ENCODE results near the gene STAT2. TPM values are rescaled to one million over a fixed set of nuclear protein-coding genes. Genes with fewer than 3 reads are reported as not detected.
"Not testable (repeated sequence)": the region's sequence is repeated elsewhere in the genome, so short reads cannot be mapped to it uniquely, and the experiment has no call there.

The STAT2 gene
- polyA plus RNA-seq (2013, experiment 1 of 2): 111 TPM
- 103 TPM for polyA plus RNA-seq (2013, experiment 2 of 2)

- peaks cover 2% of the 10 kb centered on the region for H3K4me1 ChIP-seq (ENCODE audit: control insufficient read depth, insufficient read depth, low read depth, low read length)
- H3K9me3 ChIP-seq (ENCODE audit: control insufficient read depth, low read length): no peaks in the 10 kb centered on the region
- no peak within 1 kb of the TSS for H2BK120ac ChIP-seq (ENCODE audit: low read depth, low read length)
- H3K18ac ChIP-seq (ENCODE audit: low read depth in 1 of 2, low read length in 2 of 2): peak within 1 kb of the TSS; percentile 77 to 86
- peak within 1 kb of the TSS; percentile 89 for H2AK5ac ChIP-seq (ENCODE audit: low read length, severe bottlenecking)
- under 1% methylated on average over 54 of the region's 54 CpGs for WGBS
- peak within 1 kb of the TSS in 1 of 2 experiments; percentile 64 for H3K14ac ChIP-seq (ENCODE audit: low read length in 2 of 2)
- H3K23ac ChIP-seq (ENCODE audit: low read length in 2 of 2): no peak within 1 kb of the TSS
- H3K4me3 ChIP-seq (ENCODE audit: insufficient read depth in 1 of 2, low read depth in 1 of 2, low read length in 2 of 2): peak within 1 kb of the TSS; percentile 84 to 96
- peaks cover 12% of the 10 kb centered on the region for H3K79me1 ChIP-seq (replicated peaks; ENCODE audit: low read length, poor library complexity, severe bottlenecking)
- H2BK15ac ChIP-seq (ENCODE audit: low read depth, poor library complexity, severe bottlenecking): peak within 1 kb of the TSS; percentile 85
- H3K27me3 ChIP-seq (ENCODE audit: control insufficient read depth in 1 of 2, insufficient read depth in 1 of 2, low read length in 2 of 2): no peaks in the 10 kb centered on the region
- peak within 1 kb of the TSS; percentile 67 for H3K4me2 ChIP-seq (ENCODE audit: low read length, poor library complexity, severe bottlenecking)
- peak within 1 kb of the TSS; percentile 98 for H3K9ac ChIP-seq (ENCODE audit: low read length)
- H4K8ac ChIP-seq (ENCODE audit: low read length): peak within 1 kb of the TSS; percentile 92
- DNase-seq: peak; percentile 100
- H2BK5ac ChIP-seq (ENCODE audit: low read depth, low read length, poor library complexity, severe bottlenecking): peak within 1 kb of the TSS; percentile 69
- peaks cover 12 to 23% of the 10 kb centered on the region in 2 experiments for H3K36me3 ChIP-seq (ENCODE audit: control insufficient read depth in 1 of 2, insufficient read depth in 2 of 2, low read depth in 1 of 2, low read length in 2 of 2)
- H3K4ac ChIP-seq (ENCODE audit: low read depth in 1 of 2, low read length in 2 of 2): peak within 1 kb of the TSS in 1 of 2 experiments; percentile 81
- H2AFZ ChIP-seq (ENCODE audit: low read depth, low read length): peak within 1 kb of the TSS; percentile 62
- peak within 1 kb of the TSS; percentile 71 for H4K91ac ChIP-seq (ENCODE audit: low read length)
- peak within 1 kb of the TSS; percentile 86 for H3K27ac ChIP-seq (ENCODE audit: low read length, poor library complexity, severe bottlenecking)
- peak within 1 kb of the TSS in 1 of 2 experiments; percentile 49 for H2BK12ac ChIP-seq (ENCODE audit: low read length in 2 of 2)
These were observed at the start of gene STAT2 for GRCh38 chr12:56359851-56360767. STAT2 (minus strand) TSS chr12:56360107; CDS start chr12:56356571, 3,536 bp downstream.

- Histone ChIP-seq H3K36me3 (ENCODE audit: control insufficient read depth in 1 of 2, insufficient read depth in 2 of 2, low read depth in 1 of 2, low read length in 2 of 2) (peaks cover 0 to 13% of the 10 kb centered on the region in 2 experiments), H3K23ac (ENCODE audit: low read length in 2 of 2) (no peak overlapping the region), H2BK15ac (ENCODE audit: low read depth, poor library complexity, severe bottlenecking) (no peak overlapping the region), H2AK5ac (ENCODE audit: low read length, severe bottlenecking) (no peak overlapping the region), H3K27me3 (ENCODE audit: control insufficient read depth in 1 of 2, insufficient read depth in 1 of 2, low read length in 2 of 2) (no peaks in the 10 kb centered on the region), H3K4me1 (ENCODE audit: control insufficient read depth, insufficient read depth, low read depth, low read length) (no peaks in the 10 kb centered on the region), H3K79me1 (replicated peaks; ENCODE audit: low read length, poor library complexity, severe bottlenecking) (no peaks in the 10 kb centered on the region), H3K27ac (ENCODE audit: low read length, poor library complexity, severe bottlenecking) (no peak overlapping the region), H3K4ac (ENCODE audit: low read depth in 1 of 2, low read length in 2 of 2) (no peak overlapping the region), H2BK120ac (ENCODE audit: low read depth, low read length) (no peak overlapping the region), H4K91ac (ENCODE audit: low read length) (no peak overlapping the region), H3K18ac (ENCODE audit: low read depth in 1 of 2, low read length in 2 of 2) (no peak overlapping the region), H3K4me2 (ENCODE audit: low read length, poor library complexity, severe bottlenecking) (no peak overlapping the region), H3K9me3 (ENCODE audit: control insufficient read depth, low read length) (no peaks in the 10 kb centered on the region), H2BK5ac (ENCODE audit: low read depth, low read length, poor library complexity, severe bottlenecking) (no peak overlapping the region), H3K4me3 (ENCODE audit: insufficient read depth in 1 of 2, low read depth in 1 of 2, low read length in 2 of 2) (no peak overlapping the region), H2BK12ac (ENCODE audit: low read length in 2 of 2) (no peak overlapping the region), H3K14ac (ENCODE audit: low read length in 2 of 2) (no peak overlapping the region), H2AFZ (ENCODE audit: low read depth, low read length) (no peak overlapping the region), H3K9ac (ENCODE audit: low read length) (no peak overlapping the region), H4K8ac (ENCODE audit: low read length) (no peak overlapping the region)
- no peak for DNase-seq
- 96% methylated on average over 4 of the region's 5 CpGs for WGBS
These were observed 49.0 kb upstream of the STAT2 start for GRCh38 chr12:56408799-56409417.

GRCh38 chr12:56404227-56404626, 44.3 kb upstream of the STAT2 start:
- not testable (repeated sequence) for H2BK5ac ChIP-seq (ENCODE audit: low read depth, low read length, poor library complexity, severe bottlenecking); H3K27me3 ChIP-seq (ENCODE audit: control insufficient read depth in 1 of 2, insufficient read depth in 1 of 2, low read length in 2 of 2); H2BK12ac ChIP-seq (ENCODE audit: low read length in 2 of 2); H2AFZ ChIP-seq (ENCODE audit: low read depth, low read length); H3K14ac ChIP-seq (ENCODE audit: low read length in 2 of 2); H3K36me3 ChIP-seq (ENCODE audit: control insufficient read depth in 1 of 2, insufficient read depth in 2 of 2, low read depth in 1 of 2, low read length in 2 of 2); H2BK15ac ChIP-seq (ENCODE audit: low read depth, poor library complexity, severe bottlenecking); DNase-seq; H2AK5ac ChIP-seq (ENCODE audit: low read length, severe bottlenecking); H2BK120ac ChIP-seq (ENCODE audit: low read depth, low read length); H3K9ac ChIP-seq (ENCODE audit: low read length); H3K4me3 ChIP-seq (ENCODE audit: insufficient read depth in 1 of 2, low read depth in 1 of 2, low read length in 2 of 2); H3K18ac ChIP-seq (ENCODE audit: low read depth in 1 of 2, low read length in 2 of 2); H3K9me3 ChIP-seq (ENCODE audit: control insufficient read depth, low read length); H3K27ac ChIP-seq (ENCODE audit: low read length, poor library complexity, severe bottlenecking); H3K79me1 ChIP-seq (replicated peaks; ENCODE audit: low read length, poor library complexity, severe bottlenecking); H3K4me2 ChIP-seq (ENCODE audit: low read length, poor library complexity, severe bottlenecking); H3K4ac ChIP-seq (ENCODE audit: low read depth in 1 of 2, low read length in 2 of 2); H3K4me1 ChIP-seq (ENCODE audit: control insufficient read depth, insufficient read depth, low read depth, low read length); H4K8ac ChIP-seq (ENCODE audit: low read length); H3K23ac ChIP-seq (ENCODE audit: low read length in 2 of 2); H4K91ac ChIP-seq (ENCODE audit: low read length)
- 98% methylated on average over 1 of the region's 3 CpGs for WGBS

GRCh38 chr12:56401612-56402011, 41.7 kb upstream of the STAT2 start:
- not testable (repeated sequence) for H3K27me3 ChIP-seq (ENCODE audit: control insufficient read depth in 1 of 2, insufficient read depth in 1 of 2, low read length in 2 of 2); H2BK5ac ChIP-seq (ENCODE audit: low read depth, low read length, poor library complexity, severe bottlenecking)
- H3K9me3 ChIP-seq (ENCODE audit: control insufficient read depth, low read length): peaks cover 13% of the 10 kb centered on the region

More at GRCh38 chr12:56401612-56402011, 41.7 kb upstream of the STAT2 start:
- H4K91ac ChIP-seq (ENCODE audit: low read length); H2BK120ac ChIP-seq (ENCODE audit: low read depth, low read length); H2BK15ac ChIP-seq (ENCODE audit: low read depth, poor library complexity, severe bottlenecking); H2BK12ac ChIP-seq (ENCODE audit: low read length in 2 of 2); H3K4me2 ChIP-seq (ENCODE audit: low read length, poor library complexity, severe bottlenecking); H3K4ac ChIP-seq (ENCODE audit: low read depth in 1 of 2, low read length in 2 of 2); H3K27ac ChIP-seq (ENCODE audit: low read length, poor library complexity, severe bottlenecking); H3K36me3 ChIP-seq (ENCODE audit: control insufficient read depth in 1 of 2, insufficient read depth in 2 of 2, low read depth in 1 of 2, low read length in 2 of 2); H3K4me3 ChIP-seq (ENCODE audit: insufficient read depth in 1 of 2, low read depth in 1 of 2, low read length in 2 of 2); H3K4me1 ChIP-seq (ENCODE audit: control insufficient read depth, insufficient read depth, low read depth, low read length); H3K23ac ChIP-seq (ENCODE audit: low read length in 2 of 2); H2AK5ac ChIP-seq (ENCODE audit: low read length, severe bottlenecking); DNase-seq; H3K14ac ChIP-seq (ENCODE audit: low read length in 2 of 2); H2AFZ ChIP-seq (ENCODE audit: low read depth, low read length); H3K79me1 ChIP-seq (replicated peaks; ENCODE audit: low read length, poor library complexity, severe bottlenecking); H3K18ac ChIP-seq (ENCODE audit: low read depth in 1 of 2, low read length in 2 of 2); H3K9ac ChIP-seq (ENCODE audit: low read length); H4K8ac ChIP-seq (ENCODE audit: low read length): not testable (repeated sequence)
